ENCODE measurements around the gene RABGAP1. TPM values are rescaled to one million over a fixed set of nuclear protein-coding genes. Genes with fewer than 3 reads are reported as not detected.

Gene RABGAP1
- total RNA-seq, 2 experiments from 2014 or later: 24.2 to 27.0 TPM

- Mint-ChIP-seq H3K4me3 (no peak overlapping the region), H3K27me3 (no peaks in the 10 kb centered on the region), H3K27ac (no peak overlapping the region), H3K4me1 (peaks cover 9% of the 10 kb centered on the region), H3K36me3 (peaks cover 8% of the 10 kb centered on the region), H3K9me3 (ENCODE audit: low read depth) (no peaks in the 10 kb centered on the region)
- CTCF ChIA-PET: interaction anchor here (0.6 kb wide), 1 partner anchor 53 kb away, joined by 3 read pairs; no protein-coding TSS in a partner anchor
- ATAC-seq (no peak), DNase-seq (no peak)
Measured at GRCh38 chr9:123053046-123053445, 112.2 kb downstream of the RABGAP1 start.

GRCh38 chr9:123053711-123054110, 112.9 kb downstream of the RABGAP1 start:
- Mint-ChIP-seq H3K27ac (no peak overlapping the region), H3K4me3 (no peak overlapping the region), H3K27me3 (no peaks in the 10 kb centered on the region), H3K9me3 (ENCODE audit: low read depth) (no peaks in the 10 kb centered on the region), H3K36me3 (peaks cover 8% of the 10 kb centered on the region), H3K4me1 (peaks cover 9% of the 10 kb centered on the region)
- no peak for ATAC-seq
- no peak for DNase-seq
- CTCF ChIA-PET: no interaction called here

- no peaks in the 10 kb centered on the region for H3K27me3 Mint-ChIP-seq
- DNase-seq (no peak), ATAC-seq (no peak)
- H3K9me3 Mint-ChIP-seq (ENCODE audit: low read depth): no peaks in the 10 kb centered on the region
- no peak overlapping the region for H3K27ac Mint-ChIP-seq
- H3K4me1 Mint-ChIP-seq: peaks cover 2% of the 10 kb centered on the region
- peaks cover 4% of the 10 kb centered on the region for H3K36me3 Mint-ChIP-seq
- CTCF ChIA-PET: no interaction called here
- H3K4me3 Mint-ChIP-seq: no peak overlapping the region
Measured at GRCh38 chr9:123058834-123059233, 118.0 kb downstream of the RABGAP1 start.

GRCh38 chr9:123059472-123060220, 118.8 kb downstream of the RABGAP1 start:
- Mint-ChIP-seq H3K36me3 (peaks cover 2% of the 10 kb centered on the region), H3K27me3 (no peaks in the 10 kb centered on the region), H3K4me1 (no peaks in the 10 kb centered on the region), H3K4me3 (no peak overlapping the region), H3K9me3 (ENCODE audit: low read depth) (no peaks in the 10 kb centered on the region), H3K27ac (no peak overlapping the region)
- ATAC-seq: no peak
- CTCF ChIA-PET: no interaction called here
- no peak for DNase-seq

- DNase-seq (no peak), ATAC-seq (no peak)
- Mint-ChIP-seq H3K27ac (no peak overlapping the region), H3K4me1 (no peaks in the 10 kb centered on the region), H3K27me3 (no peaks in the 10 kb centered on the region), H3K9me3 (ENCODE audit: low read depth) (no peaks in the 10 kb centered on the region), H3K4me3 (no peak overlapping the region), H3K36me3 (peaks cover 4% of the 10 kb centered on the region)
- CTCF ChIA-PET: no interaction called here
Measured at GRCh38 chr9:123061216-123061615, 120.4 kb downstream of the RABGAP1 start.

- DNase-seq (no peak), ATAC-seq (no peak)
- H3K4me1 Mint-ChIP-seq: no peaks in the 10 kb centered on the region
- no peak overlapping the region for H3K27ac Mint-ChIP-seq
- peaks cover 8% of the 10 kb centered on the region for H3K36me3 Mint-ChIP-seq
- H3K27me3 Mint-ChIP-seq: no peaks in the 10 kb centered on the region
- CTCF ChIA-PET: interaction anchor here (1.5 kb wide), 1 partner anchor 10 kb away, joined by 3 read pairs; no protein-coding TSS in a partner anchor
- H3K4me3 Mint-ChIP-seq: no peak overlapping the region
- no peaks in the 10 kb centered on the region for H3K9me3 Mint-ChIP-seq (ENCODE audit: low read depth)
Measured at GRCh38 chr9:123062351-123063176, 121.7 kb downstream of the RABGAP1 start.

- CTCF ChIA-PET: interaction anchor here (0.9 to 1.5 kb wide), 2 partner anchors 10 to 72 kb away, joined by 3 read pairs; no protein-coding TSS in a partner anchor
- H3K27ac Mint-ChIP-seq: no peak overlapping the region
- peaks cover 8% of the 10 kb centered on the region for H3K36me3 Mint-ChIP-seq
- no peak overlapping the region for H3K4me3 Mint-ChIP-seq
- no peaks in the 10 kb centered on the region for H3K9me3 Mint-ChIP-seq (ENCODE audit: low read depth)
- ATAC-seq (no peak), DNase-seq (no peak)
- H3K27me3 Mint-ChIP-seq: no peaks in the 10 kb centered on the region
- no peaks in the 10 kb centered on the region for H3K4me1 Mint-ChIP-seq
Measured at GRCh38 chr9:123063177-123063598, 122.4 kb downstream of the RABGAP1 start.

GRCh38 chr9:123063896-123064295, 123.1 kb downstream of the RABGAP1 start:
- CTCF ChIA-PET: interaction anchor here (0.9 kb wide), 1 partner anchor 73 kb away, joined by 3 read pairs; no protein-coding TSS in a partner anchor
- no peaks in the 10 kb centered on the region for H3K27me3 Mint-ChIP-seq
- ATAC-seq: no peak

GRCh38 chr9:123064716-123065115, 123.9 kb downstream of the RABGAP1 start:
- H3K36me3 Mint-ChIP-seq: peaks cover 8% of the 10 kb centered on the region
- CTCF ChIA-PET: no interaction called here
- no peaks in the 10 kb centered on the region for H3K27me3 Mint-ChIP-seq
- no peak for DNase-seq
- no peak for ATAC-seq
- H3K9me3 Mint-ChIP-seq (ENCODE audit: low read depth): no peaks in the 10 kb centered on the region
- no peaks in the 10 kb centered on the region for H3K4me1 Mint-ChIP-seq
- H3K4me3 Mint-ChIP-seq: no peak overlapping the region
- H3K27ac Mint-ChIP-seq: no peak overlapping the region

More at GRCh38 chr9:123063896-123064295, 123.1 kb downstream of the RABGAP1 start:
- Mint-ChIP-seq H3K9me3 (ENCODE audit: low read depth) (no peaks in the 10 kb centered on the region), H3K27ac (no peak overlapping the region), H3K4me1 (no peaks in the 10 kb centered on the region), H3K36me3 (peaks cover 8% of the 10 kb centered on the region), H3K4me3 (no peak overlapping the region)
- no peak for DNase-seq

GRCh38 chr9:123065196-123065595, 124.4 kb downstream of the RABGAP1 start:
- DNase-seq (no peak), ATAC-seq (no peak)
- Mint-ChIP-seq H3K4me3 (no peak overlapping the region), H3K27ac (no peak overlapping the region), H3K27me3 (no peaks in the 10 kb centered on the region), H3K9me3 (ENCODE audit: low read depth) (no peaks in the 10 kb centered on the region), H3K36me3 (peaks cover 9% of the 10 kb centered on the region), H3K4me1 (no peaks in the 10 kb centered on the region)
- CTCF ChIA-PET: no interaction called here

- peaks cover 3% of the 10 kb centered on the region for H3K4me1 Mint-ChIP-seq
- no peak for ATAC-seq
- CTCF ChIA-PET: interaction anchor here (0.7 to 1.3 kb wide), 2 partner anchors 9 to 216 kb away, joined by 3 to 5 read pairs; no protein-coding TSS in a partner anchor
- peaks cover 16% of the 10 kb centered on the region for H3K36me3 Mint-ChIP-seq
- H3K27ac Mint-ChIP-seq: no peak overlapping the region
- H3K27me3 Mint-ChIP-seq: no peaks in the 10 kb centered on the region
- no peak for DNase-seq
- H3K9me3 Mint-ChIP-seq (ENCODE audit: low read depth): no peaks in the 10 kb centered on the region
- H3K4me3 Mint-ChIP-seq: no peak overlapping the region
Measured at GRCh38 chr9:123067136-123067535, 126.3 kb downstream of the RABGAP1 start.

GRCh38 chr9:123069010-123069481, 128.2 kb downstream of the RABGAP1 start:
- Mint-ChIP-seq H3K4me1 (peaks cover 3% of the 10 kb centered on the region), H3K9me3 (ENCODE audit: low read depth) (no peaks in the 10 kb centered on the region), H3K36me3 (peaks cover 20% of the 10 kb centered on the region), H3K4me3 (no peak overlapping the region), H3K27ac (no peak overlapping the region), H3K27me3 (no peaks in the 10 kb centered on the region)
- no peak for DNase-seq
- CTCF ChIA-PET: interaction anchor here (1.0 kb wide), 1 partner anchor 316 kb away, joined by 4 read pairs; no protein-coding TSS in a partner anchor
- ATAC-seq: no peak

- Mint-ChIP-seq H3K27ac (no peak overlapping the region), H3K27me3 (no peaks in the 10 kb centered on the region), H3K36me3 (peaks cover 18% of the 10 kb centered on the region), H3K4me3 (no peak overlapping the region), H3K9me3 (ENCODE audit: low read depth) (no peaks in the 10 kb centered on the region), H3K4me1 (peaks cover 3% of the 10 kb centered on the region)
- DNase-seq (no peak), ATAC-seq (no peak)
- CTCF ChIA-PET: no interaction called here
Measured at GRCh38 chr9:123070198-123070597, 129.4 kb downstream of the RABGAP1 start.
